ENCODE measurements around the gene MTMR11.

DNA sequence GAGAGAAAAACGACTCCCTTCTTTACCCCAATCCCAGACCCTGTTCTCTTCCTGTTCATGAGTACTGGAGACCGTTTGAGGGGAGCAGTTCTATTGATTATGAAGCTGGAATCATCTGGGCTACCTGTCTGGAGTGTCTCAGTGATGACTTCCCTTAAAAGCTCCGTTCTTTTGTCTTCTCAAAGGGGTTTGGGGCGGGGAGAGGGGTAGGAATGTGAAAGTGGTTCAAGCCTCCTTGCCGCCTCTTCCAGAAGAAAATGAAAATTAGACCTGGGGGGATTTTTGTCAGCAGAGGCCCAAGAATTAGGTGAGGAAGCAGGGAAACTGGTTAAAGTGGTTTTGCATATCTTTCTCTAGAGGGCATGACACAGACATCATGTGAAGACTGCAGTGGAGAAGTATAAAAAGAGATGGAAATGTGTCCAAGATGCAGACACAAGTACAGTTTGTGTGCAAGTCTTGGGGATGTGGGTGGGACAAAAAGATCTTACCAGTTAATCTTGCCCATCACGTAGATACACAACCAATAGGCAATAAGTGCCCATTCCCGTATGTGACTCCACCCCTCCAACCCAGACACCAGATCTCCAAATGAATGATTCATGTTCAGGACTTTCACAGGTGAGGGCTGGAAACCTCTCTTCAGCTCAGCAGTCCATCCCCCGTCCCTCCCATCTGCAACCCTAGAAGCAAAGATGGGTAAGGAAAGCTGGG is 470 bp upstream of the MTMR11 start:
- no peak for TF ChIP-seq POLR2A (IDR thresholded peaks at IDR 0.05; ENCODE audit: low read depth, low read length)
- TF ChIP-seq TAF1 (IDR thresholded peaks at IDR 0.05; ENCODE audit: borderline replicate concordance, low read depth, low read length) = no peak
- no peak for TF ChIP-seq POLR2AphosphoS5 (IDR thresholded peaks at IDR 0.05; ENCODE audit: low read depth, low read length)

All from GM12892 (cell line).